Measurements from ENCODE around the gene H6PD.

The H6PD gene

GRCh38 chr1:9245661-9246060 is 11.1 kb downstream of the H6PD start:
- no peak overlapping the region for H3K4me3 ChIP-seq (ENCODE audit: low read depth, low read length)
- no peak for TF ChIP-seq CTCF (IDR thresholded peaks at IDR 0.05; ENCODE audit: borderline replicate concordance, insufficient read depth, low read depth, low read length)

DNA sequence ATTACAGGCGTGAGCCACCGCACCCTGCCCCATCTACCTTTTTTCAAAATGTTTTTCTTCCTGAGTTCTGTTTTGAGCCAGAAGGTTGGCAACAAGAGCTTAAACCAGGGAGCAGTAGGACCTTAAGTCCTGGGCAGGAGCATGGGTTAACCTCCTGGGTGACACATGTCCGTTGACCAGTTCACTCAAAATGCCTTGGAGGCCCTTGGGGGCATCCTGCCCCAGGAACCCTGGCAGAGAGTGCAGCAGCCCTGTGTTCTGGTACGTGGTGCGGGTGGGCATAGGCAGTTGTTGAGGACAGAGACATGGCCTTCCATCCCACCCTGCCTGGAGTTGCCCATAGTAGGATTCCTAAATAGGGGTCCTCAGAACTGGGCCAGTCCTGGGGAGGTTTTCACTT is 11.6 kb downstream of the H6PD start:
- H3K4me3 ChIP-seq (ENCODE audit: low read depth, low read length), result no peak overlapping the region
- no peak for TF ChIP-seq CTCF (IDR thresholded peaks at IDR 0.05; ENCODE audit: borderline replicate concordance, insufficient read depth, low read depth, low read length)

GRCh38 chr1:9246841-9247785 is 12.5 kb downstream of the H6PD start:
- no peak for TF ChIP-seq CTCF (IDR thresholded peaks at IDR 0.05; ENCODE audit: borderline replicate concordance, insufficient read depth, low read depth, low read length)

GRCh38 chr1:9247894-9248293 is 13.3 kb downstream of the H6PD start:
- no peak for TF ChIP-seq CTCF (IDR thresholded peaks at IDR 0.05; ENCODE audit: borderline replicate concordance, insufficient read depth, low read depth, low read length)
- no peak overlapping the region for H3K4me3 ChIP-seq (ENCODE audit: low read depth, low read length)

More at GRCh38 chr1:9246841-9247785, 12.5 kb downstream of the H6PD start:
- no peak overlapping the region for H3K4me3 ChIP-seq (ENCODE audit: low read depth, low read length)

DNA sequence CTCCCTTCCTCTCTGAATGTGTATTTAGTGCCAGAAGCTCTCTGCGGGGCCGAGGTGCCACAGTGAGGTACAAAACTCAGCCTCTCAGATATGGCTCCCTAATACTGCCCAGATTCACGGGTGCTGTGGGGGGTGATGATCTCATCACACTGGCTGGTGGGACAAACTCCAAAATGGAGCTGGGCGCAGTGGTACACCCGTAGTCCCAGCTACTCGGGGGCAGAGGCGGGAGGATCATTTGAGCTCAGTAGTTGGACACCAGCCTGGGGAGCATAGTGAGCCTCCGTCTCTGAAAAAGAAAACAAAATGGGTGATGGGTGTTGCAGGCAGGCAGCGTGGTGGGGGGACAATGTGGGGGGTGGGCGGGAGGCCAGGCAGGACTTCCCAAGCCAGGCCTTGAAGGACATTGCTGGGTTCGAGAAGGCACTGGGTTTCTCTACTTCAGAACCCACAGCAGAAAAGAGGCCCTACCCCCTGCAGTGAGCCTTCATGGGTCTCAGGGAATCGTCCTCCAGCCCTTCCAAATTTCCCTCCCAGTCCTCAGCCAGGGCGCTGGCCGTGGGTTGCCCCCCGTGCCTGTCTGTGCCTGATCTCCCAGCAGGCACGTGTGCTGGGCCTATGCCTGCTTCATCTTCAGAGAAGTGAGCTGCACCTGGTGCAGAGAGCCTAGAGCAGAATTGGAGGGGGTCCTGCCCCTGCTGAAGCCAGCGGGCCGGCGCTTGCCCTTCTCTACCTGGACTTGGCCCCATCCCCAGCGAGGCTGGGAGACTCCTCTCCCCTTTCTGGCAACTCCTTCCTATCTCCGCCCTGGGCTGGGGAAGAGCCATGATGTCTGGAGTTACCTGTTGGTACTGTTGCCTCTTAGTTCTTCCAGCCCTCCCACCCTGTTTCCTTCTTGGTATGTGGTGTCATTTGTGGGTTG is 14.0 kb downstream of the H6PD start:
- no peak overlapping the region for H3K4me3 ChIP-seq (ENCODE audit: low read depth, low read length)
- no peak for TF ChIP-seq CTCF (IDR thresholded peaks at IDR 0.05; ENCODE audit: borderline replicate concordance, insufficient read depth, low read depth, low read length)

DNA sequence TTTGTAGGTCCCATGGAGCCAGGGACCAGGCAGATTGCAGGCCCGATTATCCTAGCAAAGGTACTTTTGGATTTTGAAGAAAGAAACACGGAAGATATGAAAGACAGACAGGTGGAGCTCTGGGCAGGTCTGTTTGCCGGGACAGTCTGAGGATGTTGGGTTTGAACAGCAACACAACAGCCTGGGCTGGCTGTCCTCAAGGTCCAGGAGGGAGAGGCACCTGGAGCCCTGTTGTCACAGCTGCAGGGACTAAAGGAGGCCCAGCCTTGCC is 14.6 kb downstream of the H6PD start:
- no peak for TF ChIP-seq CTCF (IDR thresholded peaks at IDR 0.05; ENCODE audit: borderline replicate concordance, insufficient read depth, low read depth, low read length)

More for the DNA sequence above, 14.6 kb downstream of the H6PD start:
- no peak overlapping the region for H3K4me3 ChIP-seq (ENCODE audit: low read depth, low read length)
